ENCODE data around the gene MAPK7.
"Not testable (repeated sequence)": the region's sequence is repeated elsewhere in the genome, so short reads cannot be mapped to it uniquely, and the experiment has no call there.

Gene MAPK7

DNA sequence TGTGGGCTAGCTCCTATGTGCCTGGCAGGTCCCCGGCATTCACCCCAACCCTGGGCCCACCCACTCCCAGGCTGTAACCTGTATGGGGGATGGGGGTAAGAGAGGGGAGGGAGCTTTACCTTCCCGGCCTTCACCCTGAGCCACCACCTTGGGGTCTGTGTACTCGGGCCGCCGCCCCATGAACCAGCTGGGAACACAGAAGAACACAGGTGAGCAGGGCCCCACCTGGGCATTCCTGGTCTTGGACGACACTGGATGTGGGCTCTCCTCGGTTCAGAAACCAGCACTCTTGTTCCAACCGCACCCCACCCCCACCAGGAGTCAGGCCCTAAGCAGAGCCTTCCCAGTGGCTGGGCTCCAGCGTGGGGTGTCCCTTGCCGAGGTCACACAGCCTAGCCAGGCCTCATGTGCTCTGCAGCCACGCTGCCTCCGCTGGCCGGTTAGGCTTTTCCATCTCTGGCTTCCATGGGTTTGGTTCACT is 34.6 kb upstream of the MAPK7 start:
- DNase-seq: no peak

DNA sequence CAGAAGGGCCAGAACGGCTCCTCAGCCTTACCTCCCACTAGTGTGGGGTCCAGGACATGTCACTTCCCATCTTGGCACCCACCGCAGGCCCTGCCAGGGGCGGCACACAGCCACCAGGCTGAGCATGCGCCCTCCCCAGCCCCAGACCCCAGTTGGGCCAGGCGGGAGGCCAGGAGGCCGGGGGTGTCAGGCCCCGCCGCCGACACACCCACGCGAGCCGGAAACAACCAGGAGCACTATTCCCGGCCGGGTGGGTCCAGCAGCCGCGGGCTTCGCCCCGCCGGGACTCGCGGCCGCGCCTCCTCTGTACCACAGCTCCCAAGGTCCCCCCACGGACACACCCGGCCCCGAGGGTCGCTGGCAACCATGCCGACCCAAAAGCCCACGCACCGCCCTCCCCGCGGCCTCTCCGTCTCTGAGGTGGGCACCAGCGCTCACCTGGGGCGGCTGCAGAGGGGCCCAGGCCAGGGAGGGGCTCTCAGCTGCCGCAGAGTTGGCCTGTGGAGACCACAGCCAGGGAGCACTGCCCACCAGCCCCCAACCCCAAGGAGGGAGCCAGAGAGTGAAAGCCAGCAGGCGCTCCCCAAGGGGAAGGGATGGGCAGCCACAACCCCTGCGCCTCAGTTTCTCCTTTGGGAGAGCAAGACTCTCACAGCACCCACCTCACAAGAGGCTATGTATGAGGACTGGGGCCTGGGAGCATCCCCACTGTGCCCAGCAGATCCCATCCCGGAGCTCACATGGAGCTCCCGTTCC is 33.8 kb upstream of the MAPK7 start:
- no peak for DNase-seq

DNA sequence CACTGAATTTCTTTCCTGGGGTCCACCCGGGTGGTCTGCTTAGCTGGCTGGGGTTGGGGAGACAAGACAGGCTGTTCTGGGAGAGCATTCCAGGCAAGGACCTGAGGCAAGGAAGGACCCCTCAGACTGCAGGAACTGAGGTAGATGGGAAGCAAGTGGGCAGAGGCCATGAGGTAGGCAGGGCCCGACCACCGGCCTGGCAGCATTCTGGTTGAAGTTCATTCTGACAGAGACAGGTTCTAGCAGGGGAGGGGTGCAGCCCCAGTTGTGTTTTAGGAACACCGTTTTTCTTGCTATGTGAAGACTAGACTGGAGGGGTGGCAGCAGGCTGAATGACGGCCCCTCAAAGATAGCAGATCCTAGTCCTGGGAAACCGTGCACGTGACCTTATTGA is 33.2 kb upstream of the MAPK7 start:
- DNase-seq: no peak

DNA sequence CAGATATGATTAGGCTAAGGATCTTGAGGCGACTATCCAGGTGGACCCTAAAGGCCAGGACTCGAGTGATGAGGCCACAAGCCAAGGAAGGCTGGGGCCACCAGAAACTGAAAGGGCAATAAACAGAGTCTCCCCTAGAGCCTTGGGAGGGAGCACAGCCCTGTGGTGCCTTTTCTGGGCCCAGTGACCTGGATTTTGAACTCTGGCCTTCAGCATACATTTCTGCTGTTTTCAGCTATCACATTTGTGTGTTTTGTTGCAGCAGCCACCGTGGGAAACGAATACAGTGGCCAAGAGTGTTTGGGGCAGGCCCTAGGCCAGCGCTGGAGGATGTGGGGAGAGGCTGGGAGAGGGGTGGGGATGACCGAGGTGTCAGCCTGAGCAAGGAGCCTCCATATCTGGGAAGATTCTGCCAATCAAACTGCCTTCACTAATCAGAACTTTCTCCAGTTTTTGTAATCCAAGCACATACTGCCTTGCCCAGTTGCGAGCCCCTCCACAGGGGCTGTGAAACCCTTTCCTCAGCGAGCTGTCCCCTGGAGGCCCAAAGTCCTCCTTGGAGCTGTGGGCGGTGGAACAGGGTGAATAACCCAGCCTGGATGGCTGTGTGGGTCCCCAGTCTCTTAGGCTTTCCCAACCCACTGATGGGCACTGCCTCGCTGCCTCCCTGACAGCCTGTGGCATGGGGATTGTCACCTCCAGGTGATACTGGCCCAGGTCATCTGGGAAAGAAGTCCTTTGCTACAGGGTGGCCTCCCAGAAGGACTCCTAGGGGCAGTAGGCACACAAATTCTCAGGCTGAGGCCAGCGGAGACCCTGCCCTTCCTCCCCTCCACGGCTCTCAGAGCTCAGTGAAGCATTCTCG is 32.6 kb upstream of the MAPK7 start:
- DNase-seq: no peak

- DNase-seq: no peak
These were observed 31.7 kb upstream of the MAPK7 start for GRCh38 chr17:19346351-19347255.

DNA sequence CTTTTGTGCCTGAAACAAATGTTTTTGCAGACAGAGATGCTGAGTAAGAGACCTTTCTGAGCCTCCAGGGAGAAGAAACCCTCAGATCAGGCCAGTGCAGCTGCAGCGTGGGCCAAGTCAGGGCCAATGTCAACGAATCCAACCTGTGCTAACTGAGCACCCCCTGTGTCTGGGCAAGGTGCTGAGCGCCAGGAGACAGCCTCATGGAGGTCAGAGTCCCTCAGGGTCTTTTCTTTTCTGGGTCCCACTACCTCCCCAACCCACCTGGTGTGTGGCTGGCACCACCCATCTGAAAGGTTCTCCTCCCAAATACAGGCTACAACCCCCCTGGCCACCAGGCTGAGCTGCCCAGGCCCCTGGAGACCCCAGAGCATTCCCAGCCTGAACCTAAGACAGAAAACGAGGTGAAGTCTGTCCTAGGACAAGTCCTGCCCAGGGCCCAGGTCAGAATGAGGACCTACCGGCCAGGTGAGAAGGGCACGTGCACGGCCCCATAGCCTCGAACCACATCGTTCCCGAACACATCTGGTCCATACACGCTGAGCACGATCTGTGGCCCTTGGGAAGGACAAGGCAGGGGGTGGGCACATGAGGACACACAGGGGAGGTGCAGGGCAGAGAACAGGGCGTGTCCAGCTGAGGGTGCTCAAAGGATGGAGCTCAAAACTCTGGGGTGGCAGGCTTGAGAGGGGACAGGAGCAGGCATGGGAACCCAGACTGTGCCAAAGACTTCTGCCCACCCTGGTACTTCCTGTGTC is 30.8 kb upstream of the MAPK7 start:
- no peak for DNase-seq

GRCh38 chr17:19348081-19348650 is 30.1 kb upstream of the MAPK7 start:
- no peak for DNase-seq

DNA sequence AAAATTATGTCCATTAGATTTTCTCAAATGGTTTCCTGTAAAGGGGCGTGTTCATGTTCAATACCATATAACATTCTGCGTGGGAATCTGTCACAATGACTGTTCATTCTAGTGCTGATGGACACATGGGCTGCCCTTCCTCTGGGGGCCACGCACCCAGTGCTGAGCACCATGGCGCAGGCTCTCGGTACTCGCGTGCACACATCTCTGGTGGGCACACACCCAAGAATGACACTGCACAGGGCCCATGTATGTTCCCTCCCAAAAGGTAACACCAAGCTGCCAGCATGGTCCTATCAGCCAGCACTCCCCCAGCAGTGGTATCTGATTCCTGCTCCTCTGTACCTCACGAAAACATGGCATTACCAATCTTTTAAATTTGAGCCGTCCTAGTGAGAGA is 29.5 kb upstream of the MAPK7 start:
- no peak for DNase-seq

DNA sequence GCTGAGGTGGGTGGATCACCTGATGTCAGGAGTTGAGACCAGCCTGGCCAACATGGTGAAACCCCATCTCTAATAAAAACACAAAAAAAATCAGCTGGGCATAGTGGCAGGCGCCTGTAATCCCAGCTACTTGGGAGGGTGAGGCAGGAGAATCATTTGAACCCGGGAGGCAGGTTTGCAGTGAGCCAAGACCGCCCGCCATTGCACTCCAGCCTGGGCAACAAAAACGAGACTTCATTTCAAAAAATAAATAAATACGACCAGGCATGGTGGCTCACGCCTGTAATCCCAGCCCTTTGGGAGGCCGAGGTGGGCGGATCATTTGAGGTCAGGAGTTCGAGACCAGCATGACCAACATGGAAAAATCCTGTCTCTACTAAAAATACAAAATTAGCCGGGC is 24.9 kb upstream of the MAPK7 start:
- DNase-seq: not testable (repeated sequence)

GRCh38 chr17:19354748-19355147 is 23.6 kb upstream of the MAPK7 start:
- no peak for DNase-seq

GRCh38 chr17:19357351-19357750 is 20.9 kb upstream of the MAPK7 start:
- no peak for DNase-seq

DNA sequence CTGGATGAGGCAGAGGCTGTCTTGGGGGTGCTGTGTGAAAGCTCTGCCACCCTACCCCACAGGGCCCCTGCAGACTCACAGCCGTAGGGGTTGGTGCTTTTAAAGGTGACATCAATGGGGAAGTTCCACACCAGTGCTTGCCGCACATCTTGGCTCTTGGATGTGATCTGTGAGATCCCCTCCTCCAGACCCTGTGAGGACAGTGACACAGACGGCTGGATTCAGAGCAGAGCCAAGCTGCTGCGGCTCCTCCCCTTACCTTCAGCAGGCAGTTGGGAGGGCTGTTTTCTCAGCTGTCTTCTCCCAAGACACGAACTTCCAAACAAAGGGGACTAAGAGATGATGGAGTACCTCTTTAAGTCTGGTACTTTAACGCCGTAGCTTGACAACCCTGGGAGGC is 20.5 kb upstream of the MAPK7 start:
- DNase-seq: no peak

DNA sequence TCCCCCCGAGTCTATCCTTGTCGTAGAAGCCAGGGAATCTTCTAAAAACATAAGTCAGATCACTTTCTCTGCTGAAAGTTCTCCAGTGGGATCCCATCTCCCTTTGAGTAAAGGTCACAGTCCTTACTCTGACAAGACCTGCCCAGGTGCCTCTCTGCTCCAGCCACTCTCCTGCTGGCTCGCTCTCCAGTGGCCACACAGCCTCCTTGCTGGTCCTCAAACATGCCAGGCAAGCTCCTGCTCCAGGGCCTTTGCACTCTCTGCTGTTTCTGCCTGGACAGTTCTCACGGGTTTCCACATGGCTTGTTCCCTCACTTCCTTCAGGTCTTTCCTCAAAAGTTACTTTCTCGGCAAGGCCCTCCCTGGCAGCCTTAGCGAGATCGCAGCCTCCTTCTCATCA is 19.1 kb upstream of the MAPK7 start:
- DNase-seq: no peak

GRCh38 chr17:19359856-19360255 is 18.4 kb upstream of the MAPK7 start:
- DNase-seq: no peak

DNA sequence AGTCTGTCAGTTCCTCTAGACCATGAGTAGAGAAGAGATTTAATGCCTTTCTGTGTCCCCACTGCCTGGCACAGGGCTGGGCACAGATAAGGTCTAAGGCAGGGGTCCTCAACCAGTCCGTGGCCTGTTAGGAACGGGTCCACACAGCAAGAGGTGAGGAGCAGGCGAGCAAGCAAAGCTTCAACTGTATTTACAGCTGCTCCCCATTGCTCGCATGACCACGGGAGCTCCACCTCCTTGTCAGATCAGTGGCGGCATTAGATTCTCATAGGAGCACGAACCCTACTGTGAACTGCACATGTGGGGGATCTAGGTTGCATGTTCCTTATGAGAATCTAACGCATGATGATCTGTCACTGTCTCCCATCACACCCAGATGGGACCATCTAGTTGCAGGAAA is 17.5 kb upstream of the MAPK7 start:
- DNase-seq: no peak

DNA sequence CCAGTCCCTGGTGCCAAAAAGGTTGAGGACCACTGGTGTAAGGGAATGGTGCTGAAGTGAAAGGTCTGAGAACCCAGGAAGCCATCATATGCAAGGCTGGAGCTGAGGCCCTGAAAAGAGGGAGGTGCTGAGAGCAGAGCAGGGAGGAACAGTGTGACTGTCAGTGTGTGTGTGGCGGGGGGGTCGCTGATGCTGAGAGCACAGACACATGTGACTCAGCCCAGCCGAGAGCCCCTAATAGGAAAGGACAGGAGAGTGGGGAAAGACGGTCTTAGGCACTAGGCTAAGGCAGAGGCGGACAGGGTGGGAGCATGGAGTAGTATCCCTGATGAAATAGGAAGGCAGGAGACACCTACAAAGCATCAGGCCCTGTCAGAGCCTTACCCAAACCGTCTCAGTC is 17.0 kb upstream of the MAPK7 start:
- DNase-seq: no peak

DNA sequence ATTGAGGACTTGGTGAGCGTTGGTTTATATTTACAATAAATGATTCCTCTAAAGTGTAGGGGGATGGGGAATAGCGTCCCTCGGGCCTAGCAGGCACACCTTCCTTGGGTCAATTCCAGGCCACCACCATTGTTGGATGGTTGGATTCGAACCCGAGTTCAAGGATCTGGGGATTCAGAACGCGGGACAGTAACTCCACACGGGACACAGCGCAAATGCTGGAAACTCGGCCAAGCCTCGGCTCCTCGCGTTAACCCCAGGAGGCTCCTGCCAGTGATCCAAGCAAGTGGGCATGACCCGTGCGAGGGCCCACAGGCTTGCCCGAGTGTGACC is 16.4 kb upstream of the MAPK7 start:
- no peak for DNase-seq

DNA sequence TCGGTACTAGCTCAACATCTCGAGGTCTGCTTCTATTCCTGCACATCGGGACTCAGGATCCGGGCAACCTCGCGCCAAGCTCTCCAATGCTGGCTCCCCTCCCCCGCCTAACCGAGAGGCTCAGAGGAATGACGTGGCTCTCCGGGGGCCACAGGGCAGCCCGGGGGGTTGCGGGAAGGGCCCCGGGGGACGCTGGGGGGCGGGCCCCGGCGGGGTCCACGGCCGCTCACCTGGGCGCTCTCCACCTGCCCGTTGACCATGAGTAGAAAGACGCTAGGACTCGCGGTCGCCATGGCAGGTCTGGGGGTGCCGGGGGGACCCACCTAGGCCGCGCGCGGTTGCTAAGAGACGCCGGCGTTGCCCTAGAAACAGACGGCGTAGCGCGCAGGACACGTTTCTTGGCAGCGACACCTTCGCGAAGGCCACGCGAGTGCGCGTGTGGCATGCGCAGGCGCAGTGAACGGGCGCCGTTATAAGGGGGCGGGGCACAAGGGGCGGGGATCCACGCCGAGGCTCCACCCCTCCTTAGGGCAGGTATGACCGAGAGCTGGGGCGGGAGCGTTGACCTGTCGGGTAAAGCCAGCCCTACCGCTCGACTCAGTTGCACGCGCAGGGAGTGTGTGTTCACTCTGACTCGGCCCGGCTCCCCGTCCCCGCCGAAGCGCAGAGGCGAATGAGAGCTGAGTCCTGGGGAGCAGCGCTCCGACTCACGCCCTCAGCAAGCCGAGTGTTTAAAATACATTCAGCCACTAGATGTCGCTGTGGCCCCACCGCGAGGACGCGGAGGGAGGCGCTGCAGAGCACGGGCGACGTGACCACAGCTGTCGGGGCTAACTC is 15.8 kb upstream of the MAPK7 start, which contains the start of gene B9D1:
Gene B9D1 (minus strand): TSS at position 447 of the 837 bp plus-strand sequence. CDS start 154 bp downstream, at position 293.
- DNase-seq: peak; percentile 89

GRCh38 chr17:19363114-19363438 is 15.2 kb upstream of the MAPK7 start:
- no peak for DNase-seq

- DNase-seq: no peak
These were observed 14.8 kb upstream of the MAPK7 start for GRCh38 chr17:19363460-19364035.
